HL-60 (cell line): ENCODE results near the gene UNC93A.

Experiments
- DNase-seq, 2 experiments: peaks; one replicate each; pipeline ENCODE4 v3.0.0-alpha.2; 2010 to 2020; ENCODE audit warnings: low read depth in 1 of 2, low spot score in 1 of 2
- H3K27ac ChIP-seq: fragments of 250-450 bp; sonication (Bioruptor Pico); replicated peaks from 2 replicates; pipeline ENCODE4 v1.5.1; 2020; ENCODE audit warnings: mild to moderate bottlenecking, moderate library complexity
- H3K27me3 ChIP-seq: fragments of 250-450 bp; sonication (Bioruptor Pico); 2 replicates; pipeline ENCODE4 v1.5.1; 2021; ENCODE audit warnings: mild to moderate bottlenecking, moderate library complexity; ENCODE audit not compliant: insufficient read depth, poor library complexity, severe bottlenecking
- H3K4me3 ChIP-seq: replicated peaks from 2 replicates; pipeline ENCODE4 v1.5.1; 2011; ENCODE audit warnings: mild to moderate bottlenecking, control low read depth, low read length; ENCODE audit not compliant: insufficient read depth
- CTCF ChIP-seq: IDR thresholded peaks from one replicate; pipeline ENCODE4 v1.5.1; 2011; ENCODE audit warnings: low read length, control low read depth, inconsistent platforms; ENCODE audit not compliant: insufficient read depth
- GABPA ChIP-seq: IDR thresholded peaks from 2 replicates; pipeline ENCODE4 v1.6.1; 2012; ENCODE audit warnings: low read depth
- POLR2AphosphoS5 ChIP-seq: IDR thresholded peaks from 2 replicates; pipeline ENCODE4 v1.6.1; 2012; ENCODE audit warnings: low read depth
- SPI1 ChIP-seq: IDR thresholded peaks from 2 replicates; pipeline ENCODE4 v1.6.1; 2012; ENCODE audit warnings: low read depth, mild to moderate bottlenecking, borderline replicate concordance
- TF ChIP-seq, protein P1 (sequence below): IDR thresholded peaks from 2 replicates; pipeline ENCODE4 v1.6.1; 2012; ENCODE audit warnings: low read depth; ENCODE audit not compliant: insufficient replicate concordance

UNC93A gene

DNA sequence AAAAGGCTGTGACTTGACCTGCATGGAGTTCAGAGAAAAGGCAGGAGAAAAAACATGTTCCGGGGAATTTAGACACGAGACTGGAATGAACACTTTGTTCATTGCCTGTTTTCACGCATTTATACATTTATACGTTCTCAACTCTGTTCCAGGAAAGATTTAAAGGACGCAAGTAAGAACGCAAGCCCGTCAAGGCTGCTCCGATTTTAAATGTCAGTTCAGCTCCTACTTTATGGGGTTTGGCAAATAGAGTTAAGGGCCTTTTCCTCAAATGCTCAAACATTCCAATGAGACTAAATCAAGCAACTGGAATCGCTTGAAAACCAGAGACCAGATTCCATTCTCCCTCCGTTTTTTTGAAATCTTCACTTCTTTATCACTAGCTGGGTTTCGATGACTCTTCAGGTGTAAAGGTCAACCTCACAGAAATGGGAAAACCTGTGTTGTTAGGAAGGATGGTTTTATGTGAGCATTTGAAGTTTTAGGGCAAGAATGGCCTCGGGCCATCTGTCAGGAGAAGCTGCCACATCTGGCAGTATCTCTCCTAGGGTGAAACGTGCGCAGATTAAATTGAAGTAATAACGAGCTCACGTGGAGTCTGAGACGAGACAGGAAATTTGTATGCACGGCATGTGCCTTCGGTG is 58.6 kb downstream of the UNC93A start:
- Histone ChIP-seq H3K4me3 (no peak overlapping the region), H3K27me3 (peaks cover 22% of the 10 kb centered on the region), H3K27ac (no peak overlapping the region)
- DNase-seq = no peak
- TF ChIP-seq, protein P1, sequence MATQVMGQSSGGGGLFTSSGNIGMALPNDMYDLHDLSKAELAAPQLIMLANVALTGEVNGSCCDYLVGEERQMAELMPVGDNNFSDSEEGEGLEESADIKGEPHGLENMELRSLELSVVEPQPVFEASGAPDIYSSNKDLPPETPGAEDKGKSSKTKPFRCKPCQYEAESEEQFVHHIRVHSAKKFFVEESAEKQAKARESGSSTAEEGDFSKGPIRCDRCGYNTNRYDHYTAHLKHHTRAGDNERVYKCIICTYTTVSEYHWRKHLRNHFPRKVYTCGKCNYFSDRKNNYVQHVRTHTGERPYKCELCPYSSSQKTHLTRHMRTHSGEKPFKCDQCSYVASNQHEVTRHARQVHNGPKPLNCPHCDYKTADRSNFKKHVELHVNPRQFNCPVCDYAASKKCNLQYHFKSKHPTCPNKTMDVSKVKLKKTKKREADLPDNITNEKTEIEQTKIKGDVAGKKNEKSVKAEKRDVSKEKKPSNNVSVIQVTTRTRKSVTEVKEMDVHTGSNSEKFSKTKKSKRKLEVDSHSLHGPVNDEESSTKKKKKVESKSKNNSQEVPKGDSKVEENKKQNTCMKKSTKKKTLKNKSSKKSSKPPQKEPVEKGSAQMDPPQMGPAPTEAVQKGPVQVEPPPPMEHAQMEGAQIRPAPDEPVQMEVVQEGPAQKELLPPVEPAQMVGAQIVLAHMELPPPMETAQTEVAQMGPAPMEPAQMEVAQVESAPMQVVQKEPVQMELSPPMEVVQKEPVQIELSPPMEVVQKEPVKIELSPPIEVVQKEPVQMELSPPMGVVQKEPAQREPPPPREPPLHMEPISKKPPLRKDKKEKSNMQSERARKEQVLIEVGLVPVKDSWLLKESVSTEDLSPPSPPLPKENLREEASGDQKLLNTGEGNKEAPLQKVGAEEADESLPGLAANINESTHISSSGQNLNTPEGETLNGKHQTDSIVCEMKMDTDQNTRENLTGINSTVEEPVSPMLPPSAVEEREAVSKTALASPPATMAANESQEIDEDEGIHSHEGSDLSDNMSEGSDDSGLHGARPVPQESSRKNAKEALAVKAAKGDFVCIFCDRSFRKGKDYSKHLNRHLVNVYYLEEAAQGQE = no peak
- TF ChIP-seq CTCF (no peak), GABPA (no peak), POLR2AphosphoS5 (no peak), SPI1 (no peak)

DNA sequence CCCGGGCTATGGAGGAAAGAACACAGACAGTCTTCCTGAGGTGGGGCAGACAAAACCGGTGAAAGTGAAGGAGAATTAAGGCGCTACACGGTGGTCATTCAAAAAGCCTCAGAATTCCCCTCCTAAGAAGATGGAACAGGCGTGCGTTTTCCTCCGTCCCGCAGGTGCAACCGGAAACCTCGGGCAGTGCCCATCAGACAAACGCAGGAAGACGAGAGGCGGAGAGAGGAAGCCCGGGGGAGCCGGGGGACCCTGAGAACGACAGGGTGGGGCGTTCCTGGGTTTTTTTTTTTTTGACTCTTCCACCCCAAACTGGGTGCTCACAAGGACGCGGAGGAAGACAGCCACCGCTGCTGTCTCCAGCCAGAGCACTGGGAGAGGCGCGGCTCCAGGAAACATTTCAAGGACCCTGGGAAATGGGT is 59.2 kb downstream of the UNC93A start:
- no peak for DNase-seq
- peaks cover 22% of the 10 kb centered on the region for H3K27me3 ChIP-seq
- TF ChIP-seq GABPA (no peak), CTCF (no peak), SPI1 (no peak), POLR2AphosphoS5 (no peak)
- TF ChIP-seq, protein P1 = no peak
- H3K4me3 ChIP-seq = no peak overlapping the region
- no peak overlapping the region for H3K27ac ChIP-seq

DNA sequence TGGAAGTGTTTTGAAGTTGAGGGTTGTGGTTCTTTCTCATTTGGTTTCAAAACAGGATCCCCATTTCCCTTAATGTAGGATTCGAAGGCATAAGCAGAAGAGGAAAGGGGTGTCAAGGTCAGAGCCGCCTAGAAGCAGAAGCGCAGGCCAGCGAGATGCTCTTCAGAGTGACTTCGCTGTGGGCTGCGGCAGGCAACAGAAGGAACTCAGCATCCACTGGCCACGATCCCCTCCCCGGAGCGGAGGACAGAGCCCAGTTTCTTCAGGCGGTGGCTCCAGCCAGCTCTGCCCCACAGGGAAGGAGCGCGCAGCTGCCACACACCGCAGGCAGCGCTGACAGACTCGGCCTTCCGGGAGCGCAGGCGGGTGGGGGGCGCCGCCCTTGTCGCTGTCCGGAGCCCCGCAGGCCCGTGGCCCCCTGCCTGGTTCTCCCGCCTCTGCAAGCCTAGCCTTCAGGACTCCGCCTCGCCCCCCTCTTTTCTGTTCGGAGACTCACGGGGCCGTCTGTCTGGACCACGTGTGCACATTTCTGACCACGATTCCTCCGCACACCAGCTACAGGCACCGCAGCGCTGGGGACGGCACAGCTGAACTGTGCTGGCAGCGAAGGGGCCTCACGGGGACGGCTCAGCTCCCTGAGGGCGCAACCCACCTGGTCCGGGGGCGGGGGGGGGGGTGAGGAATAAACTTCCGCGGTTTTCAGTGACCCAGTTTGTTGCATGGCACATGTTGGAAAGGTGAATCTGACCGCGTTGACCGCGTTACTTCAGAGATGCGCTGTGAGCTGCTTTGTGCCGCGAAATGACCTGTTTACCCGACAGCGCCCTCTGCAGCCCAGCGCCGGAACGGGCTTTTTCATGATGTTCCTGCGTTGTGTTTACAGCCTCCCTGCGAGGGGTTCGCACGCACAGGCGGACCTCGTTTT is 59.9 kb downstream of the UNC93A start:
- H3K27me3 ChIP-seq = peaks cover 22% of the 10 kb centered on the region
- peak; percentile 51 to 57 for DNase-seq
- no peak overlapping the region for H3K27ac ChIP-seq
- H3K4me3 ChIP-seq = peak overlapping the region; percentile 28
- TF ChIP-seq POLR2AphosphoS5 = no peak
- peak; percentile 74 for TF ChIP-seq CTCF
- TF ChIP-seq, protein P1 = no peak
- TF ChIP-seq SPI1 = no peak
- no peak for TF ChIP-seq GABPA
